GM19397 (cell line): ENCODE data around the gene DEPDC1.
"Not testable (repeated sequence)": the region's sequence is repeated elsewhere in the genome, so short reads cannot be mapped to it uniquely, and the experiment has no call there.

Source experiments
- ATAC-seq: cut with Tn5 transposase; IDR thresholded peaks from one replicate; pipeline ENCODE4 v1.9.1; 2021; ENCODE audit warnings: mild to moderate bottlenecking, moderate library complexity; ENCODE audit not compliant: unreplicated experiment

Gene DEPDC1

DNA sequence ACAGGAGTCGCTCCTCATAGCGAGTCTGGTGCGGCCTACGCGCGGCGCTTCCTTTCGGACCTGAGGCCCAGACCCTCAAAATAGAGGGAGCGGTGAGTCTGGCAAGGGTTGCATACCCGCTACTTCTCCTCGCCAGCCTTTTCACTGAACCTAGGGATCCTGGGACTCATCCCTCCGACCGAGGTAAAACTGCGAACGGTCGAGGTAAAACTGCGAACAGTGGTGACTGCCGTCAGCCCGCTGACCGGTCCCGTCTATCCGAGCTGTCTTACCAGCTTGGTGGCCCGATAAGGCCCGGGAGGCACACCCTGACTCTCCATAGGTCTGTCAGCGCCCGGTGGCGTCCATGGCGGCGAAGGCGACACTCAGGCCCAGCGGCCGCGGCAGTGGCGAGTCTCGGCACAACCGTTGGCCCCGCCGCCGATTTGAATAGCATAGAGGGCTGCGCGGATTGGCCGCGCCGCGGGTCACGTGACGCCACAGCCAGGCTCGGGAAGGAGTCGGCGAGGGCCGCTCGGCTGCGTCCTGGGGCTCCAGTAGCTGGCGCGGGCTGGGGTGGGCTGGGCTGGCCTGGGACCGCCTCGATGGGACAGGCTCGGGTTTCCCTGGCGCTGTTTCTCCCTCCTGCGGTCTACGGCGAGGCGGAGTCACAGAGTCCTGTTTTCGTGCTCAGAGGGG lies at the start of gene DEPDC1:
DEPDC1 (minus strand) TSS at position 403 of the 678 bp plus-strand sequence; CDS start at position 320, 83 bp downstream.
- peak; percentile 98 for ATAC-seq

GRCh38 chr1:68544651-68545050 lies 47.8 kb upstream of the DEPDC1 start:
- ATAC-seq, result no peak

GRCh38 chr1:68542586-68542985 lies 45.7 kb upstream of the DEPDC1 start:
- no peak for ATAC-seq

- no peak for ATAC-seq
These were observed 42.1 kb upstream of the DEPDC1 start for GRCh38 chr1:68538941-68539340.

GRCh38 chr1:68528243-68528642 lies 31.4 kb upstream of the DEPDC1 start:
- ATAC-seq, result no peak

- no peak for ATAC-seq
These were observed 28.9 kb upstream of the DEPDC1 start for GRCh38 chr1:68525781-68526180.

DNA sequence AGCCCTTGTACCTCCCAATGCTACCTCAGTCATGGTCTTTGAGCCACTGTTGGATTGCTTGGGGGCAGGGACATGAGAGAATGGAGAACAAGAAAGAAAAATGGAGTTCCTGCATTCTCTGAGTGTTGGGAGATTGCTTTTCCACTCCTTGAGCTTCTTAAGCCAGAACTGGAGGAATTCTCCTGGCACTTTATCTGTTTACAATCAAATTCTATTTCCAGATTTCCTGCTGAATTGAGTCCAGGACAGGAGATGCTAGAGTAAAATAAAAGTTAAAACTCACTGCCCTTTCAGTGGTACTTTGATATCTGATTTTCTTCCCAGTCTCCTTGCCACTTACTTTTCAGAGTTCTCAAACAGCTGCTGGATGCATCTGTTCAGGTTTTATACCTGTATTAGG lies 24.4 kb upstream of the DEPDC1 start:
- no peak for ATAC-seq

GRCh38 chr1:68516066-68516465 lies 19.2 kb upstream of the DEPDC1 start:
- ATAC-seq, result no peak

- no peak for ATAC-seq
These were observed 14.4 kb upstream of the DEPDC1 start for GRCh38 chr1:68511254-68511653.

DNA sequence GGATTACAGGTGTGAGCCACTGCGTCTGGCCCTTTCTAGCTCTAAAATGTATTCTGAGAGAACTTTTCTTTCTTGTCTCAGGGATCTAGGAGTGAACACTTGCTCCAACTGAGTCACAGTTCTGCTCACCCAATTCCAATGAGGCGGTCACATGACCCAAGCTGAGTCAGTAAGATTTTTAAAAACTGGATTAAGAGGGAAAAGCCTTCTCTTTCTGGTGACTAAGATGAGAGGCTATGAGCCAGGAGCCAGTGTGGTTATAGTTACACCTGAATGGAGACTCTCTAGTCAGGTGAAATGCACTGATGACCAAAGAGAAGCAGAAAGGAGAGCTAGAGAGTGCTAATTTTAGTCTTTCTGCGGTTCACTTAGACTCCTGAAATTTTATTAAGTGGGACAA lies 9.5 kb upstream of the DEPDC1 start:
- no peak for ATAC-seq

GRCh38 chr1:68503085-68503484 lies 6.2 kb upstream of the DEPDC1 start:
- ATAC-seq, result no peak

- no peak for ATAC-seq
These were observed 446 bp upstream of the DEPDC1 start for GRCh38 chr1:68497358-68497698.

DNA sequence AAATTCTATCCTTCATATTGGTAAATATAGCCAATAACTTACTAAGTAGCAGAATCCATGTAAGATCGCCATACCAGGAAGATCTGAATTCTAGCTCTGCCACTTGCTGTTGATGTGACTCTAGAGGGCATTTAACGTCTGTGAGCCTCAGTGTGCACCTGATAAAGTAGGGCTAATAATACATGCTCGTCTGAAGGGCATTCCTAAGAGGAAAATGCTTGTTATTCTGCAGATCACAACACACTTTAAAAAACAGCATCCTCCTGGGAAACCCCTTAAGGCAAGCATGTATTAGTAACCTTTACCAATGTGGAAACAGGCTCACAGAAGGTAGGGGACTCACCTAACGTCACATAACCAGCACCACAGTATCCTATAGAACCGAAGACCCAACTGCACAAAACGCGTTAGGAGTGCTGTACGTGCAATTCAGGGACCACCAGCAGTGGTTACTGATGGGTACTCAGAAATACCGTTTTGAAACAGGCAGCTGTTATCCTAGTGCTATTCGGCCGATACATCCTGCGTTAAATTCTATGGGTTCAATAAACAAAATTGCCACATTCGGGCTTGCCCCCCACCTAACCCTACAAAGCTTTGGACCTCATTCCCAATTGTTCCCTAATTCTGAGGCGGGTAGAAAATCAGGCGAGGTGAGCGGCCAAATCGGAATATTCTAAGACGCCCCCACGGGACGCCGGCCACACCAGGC lies 758 bp downstream of the DEPDC1 start:
- ATAC-seq, result peak; percentile 10

GRCh38 chr1:68495532-68495931 lies 1.4 kb downstream of the DEPDC1 start:
- no peak for ATAC-seq

- ATAC-seq, result no peak
These were observed 3.7 kb downstream of the DEPDC1 start for GRCh38 chr1:68493193-68493592.

- ATAC-seq, result not testable (repeated sequence)
These were observed 4.6 kb downstream of the DEPDC1 start for GRCh38 chr1:68492255-68492654.

- ATAC-seq, result no peak
These were observed 6.7 kb downstream of the DEPDC1 start for GRCh38 chr1:68490046-68490651.

DNA sequence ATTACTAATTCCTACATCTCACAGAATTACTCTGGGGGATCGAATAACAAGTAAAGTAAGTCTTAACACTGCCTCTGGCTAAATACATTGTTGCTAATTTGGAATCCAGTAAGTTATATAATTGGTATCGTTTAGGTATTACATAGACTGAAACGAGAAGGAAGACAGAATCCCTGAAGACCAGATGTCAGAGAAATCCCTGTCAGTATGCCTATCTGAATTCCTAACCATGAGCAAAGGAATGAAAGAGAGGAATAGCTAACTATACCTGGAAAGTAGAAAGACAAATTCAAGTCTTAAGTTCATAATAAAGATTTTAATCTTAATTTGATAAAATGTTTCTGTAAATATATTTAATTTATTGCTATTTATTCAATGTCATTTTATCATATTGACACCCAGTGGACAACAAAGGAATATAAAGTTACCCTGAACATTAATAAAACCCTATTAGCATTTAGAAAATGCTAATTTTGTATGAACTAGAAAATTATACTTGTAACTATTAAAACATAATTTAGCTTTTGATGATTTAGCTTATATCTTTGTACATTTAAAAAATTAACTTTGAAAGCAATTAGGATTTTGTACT lies 11.4 kb downstream of the DEPDC1 start:
- no peak for ATAC-seq

- ATAC-seq, result no peak
These were observed 12.3 kb downstream of the DEPDC1 start for GRCh38 chr1:68484618-68485017.

DNA sequence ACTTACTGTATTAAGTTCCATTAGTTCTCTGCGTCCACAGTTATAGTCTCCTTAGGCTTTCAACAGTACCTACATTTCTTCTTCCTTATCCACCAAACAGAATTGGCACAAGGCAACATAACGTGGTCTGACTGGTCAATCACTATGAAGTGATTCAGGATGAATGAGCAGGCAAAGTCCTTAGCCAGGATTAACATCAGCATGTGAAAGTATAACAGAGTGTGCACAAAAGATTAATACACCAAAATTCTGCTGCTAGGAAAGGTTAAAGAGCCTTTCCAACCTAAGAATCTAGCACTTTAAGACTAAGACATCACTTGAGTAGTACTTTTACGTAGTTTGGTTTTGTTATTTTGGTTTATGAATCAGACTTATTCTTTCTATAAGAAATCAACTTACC lies 15.8 kb downstream of the DEPDC1 start:
- no peak for ATAC-seq

DNA sequence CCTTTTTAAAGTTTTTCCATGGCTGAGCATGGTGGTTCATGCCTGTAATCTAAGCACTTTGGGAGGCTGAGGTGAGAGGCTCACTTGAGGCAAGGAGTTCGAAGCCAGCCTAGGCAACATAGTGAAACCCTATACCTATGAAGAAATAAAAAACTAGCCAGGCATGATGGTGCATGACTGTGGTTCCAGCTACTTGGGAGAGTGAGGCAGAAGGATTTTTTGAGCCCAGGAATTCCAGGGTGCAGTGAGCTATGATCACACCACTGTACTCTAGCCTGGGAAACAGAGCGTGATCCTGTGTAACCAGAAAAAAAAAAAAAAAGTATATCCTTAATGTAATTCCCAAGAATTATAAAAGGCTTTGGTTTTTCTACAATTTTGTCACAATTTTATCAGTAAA lies 17.4 kb downstream of the DEPDC1 start:
- ATAC-seq, result no peak

- ATAC-seq, result no peak
These were observed 18.2 kb downstream of the DEPDC1 start for GRCh38 chr1:68478662-68479061.
